ENCODE measurements around the gene SLC9A8.
A peak's percentile ranks its signal among the peaks of the same experiment; 100 is the strongest.

SLC9A8 gene

GRCh38 chr20:49813305-49813974 is 812 bp downstream of the SLC9A8 start:
- no peak for DNase-seq (ENCODE audit: low spot score)

GRCh38 chr20:49814057-49814694 is 1.5 kb downstream of the SLC9A8 start:
- no peak for DNase-seq (ENCODE audit: low spot score)

DNA sequence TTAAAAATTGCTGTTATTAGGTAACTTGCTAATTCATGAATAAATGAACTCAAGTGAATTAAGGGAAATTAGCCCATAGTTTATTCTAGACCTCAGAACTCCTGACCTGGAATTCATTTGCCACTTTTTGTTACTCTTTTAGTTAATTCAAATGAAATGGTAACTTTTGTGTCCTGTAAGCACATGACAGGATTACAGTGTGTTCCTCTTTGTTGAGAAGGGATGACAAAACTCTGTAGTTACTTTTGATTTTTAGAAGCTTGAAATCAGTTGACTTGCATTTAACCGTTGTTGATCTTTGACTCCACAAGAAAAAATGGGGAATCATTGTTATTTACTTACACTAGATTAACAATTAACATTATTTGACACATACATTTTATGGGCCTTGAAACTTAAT is 6.2 kb downstream of the SLC9A8 start:
- no peak for DNase-seq (ENCODE audit: low spot score)

DNA sequence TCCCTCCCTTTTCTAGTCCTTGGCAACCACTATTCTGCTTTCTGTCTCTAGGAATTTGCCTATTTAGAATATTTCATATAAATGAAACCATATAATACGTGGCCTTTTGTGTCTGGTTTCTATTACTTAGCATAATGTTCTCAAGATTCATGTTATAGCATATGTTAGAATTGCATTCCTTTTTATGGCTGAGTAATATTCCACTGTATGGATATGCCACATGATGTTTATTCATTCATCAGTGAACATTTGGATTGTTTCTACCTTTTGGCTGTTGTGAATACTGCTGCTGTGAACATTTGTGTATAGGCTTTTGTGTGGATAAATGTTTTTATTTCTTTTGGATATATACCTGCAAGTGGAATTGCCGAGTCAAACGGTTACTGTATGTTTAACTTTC is 7.1 kb downstream of the SLC9A8 start:
- DNase-seq (ENCODE audit: low spot score), result no peak

DNA sequence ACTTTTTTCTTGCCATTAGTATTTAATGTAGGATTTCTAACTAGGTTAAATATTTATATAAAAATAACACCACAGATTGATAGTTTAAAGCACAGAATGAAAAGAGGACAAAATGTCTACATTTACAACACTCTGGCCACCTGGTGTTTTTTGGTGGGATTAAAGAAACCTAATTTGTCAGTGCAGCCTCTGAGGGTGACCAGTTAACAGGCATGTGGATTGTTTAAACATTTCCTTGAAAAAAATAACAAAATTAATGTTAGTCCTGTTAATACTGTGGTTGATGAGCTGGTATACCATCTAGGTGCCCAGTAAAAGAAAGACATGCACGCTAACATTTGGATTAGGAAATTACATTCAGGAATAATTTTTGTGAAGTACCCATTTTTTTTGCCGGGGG is 8.8 kb downstream of the SLC9A8 start:
- DNase-seq (ENCODE audit: low spot score), result no peak

GRCh38 chr20:49821870-49822331 is 9.3 kb downstream of the SLC9A8 start:
- DNase-seq (ENCODE audit: low spot score), result no peak

- DNase-seq (ENCODE audit: low spot score), result no peak
Observed at GRCh38 chr20:49823152-49823847, 10.7 kb downstream of the SLC9A8 start.

DNA sequence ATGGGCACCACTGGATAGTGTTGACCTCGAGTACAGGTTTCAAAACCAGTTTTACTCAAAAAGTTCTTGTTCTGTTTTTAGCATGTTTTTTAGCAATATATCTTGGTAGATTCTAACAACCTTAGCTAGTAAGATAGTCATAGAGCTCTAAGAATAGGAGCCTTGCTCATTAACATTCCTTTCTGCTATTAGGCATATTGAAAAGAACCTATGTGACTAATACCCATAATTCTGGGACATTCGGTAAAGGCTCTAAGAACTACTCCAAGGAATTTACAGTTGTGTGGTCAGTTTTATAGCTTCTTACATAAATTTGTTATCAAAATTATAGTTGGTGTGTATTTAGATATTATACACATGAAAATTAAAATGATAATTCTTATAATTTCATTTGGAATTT is 11.6 kb downstream of the SLC9A8 start:
- DNase-seq (ENCODE audit: low spot score), result no peak

DNA sequence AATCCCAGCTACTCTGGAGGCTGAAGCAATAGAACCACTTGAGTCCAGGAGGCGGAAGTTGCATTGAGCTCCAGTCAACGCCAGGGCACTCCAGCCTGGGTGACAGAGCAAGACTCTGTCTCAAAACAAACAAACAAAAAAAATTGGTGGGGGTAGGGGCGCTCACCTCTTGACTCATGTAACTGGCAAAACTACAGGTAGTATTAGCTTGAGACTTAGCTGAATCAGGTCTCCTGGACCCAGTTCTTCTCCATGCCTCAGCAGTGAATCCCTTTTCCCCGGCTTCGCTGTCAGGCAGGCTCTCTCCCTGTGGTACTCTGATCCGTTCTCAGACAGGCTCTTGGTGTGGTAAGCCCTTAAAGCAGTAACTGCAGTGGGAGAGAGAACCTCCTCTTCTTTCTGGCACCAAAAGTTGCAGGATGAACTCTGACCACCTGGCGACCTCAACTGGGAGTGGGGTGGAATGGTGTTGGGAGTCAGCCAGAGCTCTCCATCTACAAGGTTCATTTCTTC is 12.9 kb downstream of the SLC9A8 start:
- no peak for DNase-seq (ENCODE audit: low spot score)

GRCh38 chr20:49831022-49831769 is 18.6 kb downstream of the SLC9A8 start:
- DNase-seq (ENCODE audit: low spot score), result no peak

DNA sequence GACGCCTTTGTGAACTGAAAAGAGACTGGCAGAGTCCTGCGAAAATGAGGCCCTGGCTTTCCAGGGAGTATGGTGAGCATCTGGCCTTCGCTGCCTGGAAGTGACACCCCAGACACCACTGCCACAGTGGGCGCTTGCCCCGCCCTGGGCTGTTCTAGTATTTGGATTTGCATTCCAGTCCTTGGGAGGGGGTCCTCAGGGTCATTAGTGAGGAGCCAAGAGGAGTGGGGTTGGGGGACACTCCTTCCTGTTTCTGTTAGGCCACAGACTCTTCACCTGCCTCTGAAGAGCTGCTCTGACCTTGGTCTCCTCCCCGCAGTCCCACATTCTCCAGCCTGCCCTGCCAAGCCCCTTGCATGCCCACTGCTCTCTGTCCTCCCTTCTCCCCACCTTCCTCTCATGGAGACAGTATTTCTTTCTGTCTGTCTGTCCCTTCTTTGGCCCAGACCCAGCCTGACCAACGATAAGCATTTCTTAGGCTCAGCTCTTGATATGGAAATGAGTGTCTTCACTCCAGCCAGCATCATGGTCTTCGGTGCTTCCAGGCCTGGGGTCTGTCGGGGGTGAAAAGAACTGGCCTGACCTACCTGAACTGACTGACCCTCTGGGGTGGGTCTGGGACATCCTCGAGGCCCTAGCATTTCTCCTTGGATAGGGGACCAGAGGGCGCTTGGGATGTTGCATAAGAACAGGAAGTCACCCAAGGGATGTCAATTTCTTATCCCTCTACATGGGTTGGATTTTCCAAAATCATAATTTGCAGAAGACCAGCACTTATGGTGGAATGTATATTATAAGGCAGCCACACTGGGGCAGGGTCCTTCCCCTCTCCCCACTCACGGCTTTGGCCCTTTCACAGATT is 19.4 kb downstream of the SLC9A8 start:
- DNase-seq (ENCODE audit: low spot score), result no peak

- no peak for DNase-seq (ENCODE audit: low spot score)
Observed at GRCh38 chr20:49832632-49833327, 20.2 kb downstream of the SLC9A8 start.

DNA sequence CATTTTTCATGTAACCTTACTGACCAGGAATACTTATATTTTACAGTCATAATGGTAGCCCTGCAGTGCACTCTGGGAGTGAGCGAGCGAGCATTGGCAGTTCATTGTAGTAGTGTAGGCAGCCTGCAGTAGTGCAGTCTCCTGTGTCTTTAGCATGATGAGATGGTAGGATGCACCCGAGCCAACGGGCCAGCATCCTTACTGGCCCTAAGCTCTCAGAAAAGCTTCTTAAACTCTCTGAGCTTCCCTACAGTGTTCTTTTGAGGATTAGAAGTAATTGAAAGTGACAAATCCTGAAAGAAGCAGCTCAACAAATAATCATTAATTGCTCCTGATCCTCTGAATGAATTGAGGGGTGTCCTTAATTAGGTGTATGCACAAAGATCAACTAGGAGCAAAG is 20.9 kb downstream of the SLC9A8 start:
- DNase-seq (ENCODE audit: low spot score), result no peak

GRCh38 chr20:49835031-49835430 is 22.4 kb downstream of the SLC9A8 start:
- no peak for DNase-seq (ENCODE audit: low spot score)

GRCh38 chr20:49838546-49838945 is 25.9 kb downstream of the SLC9A8 start:
- DNase-seq (ENCODE audit: low spot score), result no peak

DNA sequence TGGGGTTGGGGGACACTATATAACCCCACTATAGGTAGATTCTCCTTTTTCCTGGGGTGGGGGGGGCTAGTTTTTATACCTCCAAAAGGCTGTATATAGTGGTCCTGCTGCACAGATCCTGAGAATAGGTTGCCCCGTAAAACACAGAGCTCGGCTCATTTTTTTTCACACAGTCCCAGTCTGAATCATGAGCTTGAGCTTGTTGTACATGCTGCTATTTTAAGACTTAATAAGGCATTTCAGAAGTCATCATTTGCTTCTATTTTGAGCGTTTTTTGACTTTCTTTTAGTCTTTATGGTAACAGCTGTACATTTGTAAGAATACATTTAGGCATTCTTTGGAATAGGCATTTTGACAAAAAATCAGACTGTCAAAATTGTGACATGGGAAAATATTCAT is 30.5 kb downstream of the SLC9A8 start:
- no peak for DNase-seq (ENCODE audit: low spot score)

GRCh38 chr20:49843770-49844380 is 31.2 kb downstream of the SLC9A8 start:
- DNase-seq (ENCODE audit: low spot score), result no peak

GRCh38 chr20:49845060-49845459 is 32.4 kb downstream of the SLC9A8 start:
- DNase-seq (ENCODE audit: low spot score), result no peak

GRCh38 chr20:49846206-49846807 is 33.7 kb downstream of the SLC9A8 start:
- peak; percentile 65 for DNase-seq (ENCODE audit: low spot score)

Measured in cerebellar cortex (tissue), 1 donor.